ENCODE data around the gene CDH26. TPM values are rescaled to one million over a fixed set of nuclear protein-coding genes. Genes with fewer than 3 reads are reported as not detected.
A peak's percentile ranks its signal among the peaks of the same experiment; 100 is the strongest.

CDH26 gene
- total and polyA plus RNA-seq, 2 of the 13 experiments (the other 11 are each of a cell fraction or from before 2014, with no cell fraction given) = 0.40 to 1.1 TPM

- TF ChIP-seq CSRNP1 (CRISPR knock-in tag; IDR thresholded peaks at IDR 0.05) = no peak
- 0 out of 2 replicates have a peak, but pooled peaks have one; percentile 21 for TF ChIP-seq ZNF552 (CRISPR knock-in tag; IDR thresholded peaks at IDR 0.05; ENCODE audit: borderline replicate concordance)
- TF ChIP-seq SATB2 (CRISPR knock-in tag; IDR thresholded peaks at IDR 0.05) = no peak
- TF ChIP-seq LRRFIP1 (CRISPR knock-in tag; conservative IDR thresholded peaks at IDR 0.05) = no peak
- TF ChIP-seq ELF1 (CRISPR knock-in tag; IDR thresholded peaks at IDR 0.05) = no peak
- peak; percentile 36; the same call in 1 of the 2 replicates for TF ChIP-seq ZNF501 (CRISPR knock-in tag; IDR thresholded peaks at IDR 0.05)
- TF ChIP-seq ZNF18 (CRISPR knock-in tag; IDR thresholded peaks at IDR 0.05; ENCODE audit: insufficient replicate concordance) = no peak
- peak; percentile 24; the same call in 1 of the 2 replicates for TF ChIP-seq PCBP1 (IDR thresholded peaks at IDR 0.05; ENCODE audit: borderline replicate concordance, low read depth, low read length)
- peak; percentile 33; the same call in 1 of the 2 replicates for TF ChIP-seq STAG1 (CRISPR knock-in tag; IDR thresholded peaks at IDR 0.05)
- TF ChIP-seq HNRNPUL1 (IDR thresholded peaks at IDR 0.05; ENCODE audit: low read depth, low read length) = no peak
- no peak for TF ChIP-seq SIX1 (CRISPR knock-in tag; IDR thresholded peaks at IDR 0.05; ENCODE audit: borderline replicate concordance)
- no peak for TF ChIP-seq ZNF121 (CRISPR knock-in tag; IDR thresholded peaks at IDR 0.05)
- no peak for TF ChIP-seq REXO4 (CRISPR knock-in tag; IDR thresholded peaks at IDR 0.05; ENCODE audit: borderline replicate concordance)
- TF ChIP-seq, protein P1, sequence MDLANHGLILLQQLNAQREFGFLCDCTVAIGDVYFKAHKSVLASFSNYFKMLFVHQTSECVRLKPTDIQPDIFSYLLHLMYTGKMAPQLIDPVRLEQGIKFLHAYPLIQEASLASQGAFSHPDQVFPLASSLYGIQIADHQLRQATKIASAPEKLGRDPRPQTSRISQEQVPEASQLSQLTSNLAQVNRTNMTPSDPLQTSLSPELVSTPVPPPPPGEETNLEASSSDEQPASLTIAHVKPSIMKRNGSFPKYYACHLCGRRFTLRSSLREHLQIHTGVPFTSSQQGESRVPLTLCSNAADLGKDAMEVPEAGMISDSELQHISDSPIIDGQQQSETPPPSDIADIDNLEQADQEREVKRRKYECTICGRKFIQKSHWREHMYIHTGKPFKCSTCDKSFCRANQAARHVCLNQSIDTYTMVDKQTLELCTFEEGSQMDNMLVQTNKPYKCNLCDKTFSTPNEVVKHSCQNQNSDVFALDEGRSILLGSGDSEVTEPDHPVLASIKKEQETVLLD (CRISPR knock-in tag; IDR thresholded peaks at IDR 0.05; ENCODE audit: low read depth) = no peak
- TF ChIP-seq E2F1 (CRISPR knock-in tag; IDR thresholded peaks at IDR 0.05) = 0 out of 2 replicates have a peak, but pooled peaks have one; percentile 25
- TF ChIP-seq, protein P2, sequence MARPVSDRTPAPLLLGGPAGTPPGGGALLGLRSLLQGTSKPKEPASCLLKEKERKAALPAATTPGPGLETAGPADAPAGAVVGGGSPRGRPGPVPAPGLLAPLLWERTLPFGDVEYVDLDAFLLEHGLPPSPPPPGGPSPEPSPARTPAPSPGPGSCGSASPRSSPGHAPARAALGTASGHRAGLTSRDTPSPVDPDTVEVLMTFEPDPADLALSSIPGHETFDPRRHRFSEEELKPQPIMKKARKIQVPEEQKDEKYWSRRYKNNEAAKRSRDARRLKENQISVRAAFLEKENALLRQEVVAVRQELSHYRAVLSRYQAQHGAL (CRISPR knock-in tag; IDR thresholded peaks at IDR 0.05; ENCODE audit: not compliant biosample characterization) = no peak
- no peak for TF ChIP-seq MBNL3 (CRISPR knock-in tag; conservative IDR thresholded peaks at IDR 0.05)
- TF ChIP-seq PAX8 (CRISPR knock-in tag; IDR thresholded peaks at IDR 0.05; ENCODE audit: borderline replicate concordance) = 0 out of 2 replicates have a peak, but pooled peaks have one; percentile 49
- no peak for TF ChIP-seq NFIC (IDR thresholded peaks at IDR 0.05; ENCODE audit: low read length)
Observed at GRCh38 chr20:59933849-59934585, 24.2 kb upstream of the CDH26 start (continued).

Measured in HepG2 (cell line).